BLaER1 (cell line): ENCODE data around the gene PEX6.

Experiments used
- H3K27ac ChIP-seq: shearing (Covaris generic); formaldehyde crosslinking; 2 replicates; pipeline ENCODE4 v1.8.1; 2022
- H3K27me3 ChIP-seq: shearing (Covaris generic); formaldehyde crosslinking; 2 replicates; pipeline ENCODE4 v1.8.1; 2022
- H3K36me3 ChIP-seq: shearing (Covaris generic); formaldehyde crosslinking; 2 replicates; pipeline ENCODE4 v1.8.1; 2022
- H3K4me1 ChIP-seq: shearing (Covaris generic); formaldehyde crosslinking; 2 replicates; pipeline ENCODE4 v1.8.1; 2022
- H3K4me2 ChIP-seq: shearing (Covaris generic); formaldehyde crosslinking; 2 replicates; pipeline ENCODE4 v1.8.1; 2022
- H3K4me3 ChIP-seq: shearing (Covaris generic); formaldehyde crosslinking; 2 replicates; pipeline ENCODE4 v1.8.1; 2022
- H3K9ac ChIP-seq: shearing (Covaris generic); formaldehyde crosslinking; 2 replicates; pipeline ENCODE4 v1.8.1; 2022
- H3K9me3 ChIP-seq: shearing (Covaris generic); formaldehyde crosslinking; 2 replicates; pipeline ENCODE4 v1.8.1; 2022
- H4K20me1 ChIP-seq: shearing (Covaris generic); formaldehyde crosslinking; 2 replicates; pipeline ENCODE4 v1.8.1; 2022
- Cebpa-rat ChIP-seq: shearing (Covaris generic); IDR thresholded peaks from 2 replicates; pipeline ENCODE4 v1.8.1; 2022

The PEX6 gene

GRCh38 chr6:42921801-42922200 lies 57.2 kb downstream of the PEX6 start:
- Histone ChIP-seq H3K4me1 (peaks cover 43% of the 10 kb centered on the region), H3K27me3 (no peaks in the 10 kb centered on the region), H3K27ac (no peak overlapping the region), H4K20me1 (no peaks in the 10 kb centered on the region), H3K4me2 (no peak overlapping the region), H3K4me3 (no peak overlapping the region), H3K9ac (no peak overlapping the region), H3K9me3 (no peaks in the 10 kb centered on the region), H3K36me3 (no peaks in the 10 kb centered on the region)
- TF ChIP-seq Cebpa-rat: no peak

- Histone ChIP-seq H3K27me3 (no peaks in the 10 kb centered on the region), H3K27ac (peak overlapping the region; percentile 81), H3K36me3 (no peaks in the 10 kb centered on the region), H3K4me3 (no peak overlapping the region), H3K9me3 (no peaks in the 10 kb centered on the region), H3K9ac (peak overlapping the region; percentile 62), H3K4me1 (peaks cover 26% of the 10 kb centered on the region), H3K4me2 (peak overlapping the region; percentile 81), H4K20me1 (no peaks in the 10 kb centered on the region)
- TF ChIP-seq Cebpa-rat: no peak
Observed at GRCh38 chr6:42916288-42916687, 62.7 kb downstream of the PEX6 start.

GRCh38 chr6:42915732-42916131 lies 63.2 kb downstream of the PEX6 start, which contains the start of gene PTCRA:
Gene PTCRA (plus strand): TSS chr6:42916053. CDS start chr6:42916070, 17 bp downstream.
- peaks cover 26% of the 10 kb centered on the region for H3K4me1 ChIP-seq
- no peaks in the 10 kb centered on the region for H3K36me3 ChIP-seq
- no peak for TF ChIP-seq Cebpa-rat
- peak within 1 kb of the TSS; percentile 81 for H3K4me2 ChIP-seq
- H3K27ac ChIP-seq: peak within 1 kb of the TSS; percentile 81
- no peaks in the 10 kb centered on the region for H3K27me3 ChIP-seq
- no peak within 1 kb of the TSS for H3K4me3 ChIP-seq
- H4K20me1 ChIP-seq: no peaks in the 10 kb centered on the region
- H3K9ac ChIP-seq: peak within 1 kb of the TSS; percentile 62
- no peaks in the 10 kb centered on the region for H3K9me3 ChIP-seq

- H3K4me2 ChIP-seq: peak overlapping the region; percentile 81
- no peak overlapping the region for H3K4me3 ChIP-seq
- H3K36me3 ChIP-seq: no peaks in the 10 kb centered on the region
- no peaks in the 10 kb centered on the region for H3K9me3 ChIP-seq
- no peak for TF ChIP-seq Cebpa-rat
- H3K27me3 ChIP-seq: no peaks in the 10 kb centered on the region
- peak overlapping the region; percentile 33; the same call in 1 of the 2 replicates for H3K27ac ChIP-seq
- no peaks in the 10 kb centered on the region for H4K20me1 ChIP-seq
- no peak overlapping the region for H3K9ac ChIP-seq
- peaks cover 26% of the 10 kb centered on the region for H3K4me1 ChIP-seq
Observed at GRCh38 chr6:42914546-42914945, 64.4 kb downstream of the PEX6 start.
